ENCODE results near the gene DNAJC15. TPM values are rescaled to one million over a fixed set of nuclear protein-coding genes. Genes with fewer than 3 reads are reported as not detected.

DNAJC15 gene
- total RNA-seq, 1 experiment from 2014 or later = 12.5 TPM

DNA sequence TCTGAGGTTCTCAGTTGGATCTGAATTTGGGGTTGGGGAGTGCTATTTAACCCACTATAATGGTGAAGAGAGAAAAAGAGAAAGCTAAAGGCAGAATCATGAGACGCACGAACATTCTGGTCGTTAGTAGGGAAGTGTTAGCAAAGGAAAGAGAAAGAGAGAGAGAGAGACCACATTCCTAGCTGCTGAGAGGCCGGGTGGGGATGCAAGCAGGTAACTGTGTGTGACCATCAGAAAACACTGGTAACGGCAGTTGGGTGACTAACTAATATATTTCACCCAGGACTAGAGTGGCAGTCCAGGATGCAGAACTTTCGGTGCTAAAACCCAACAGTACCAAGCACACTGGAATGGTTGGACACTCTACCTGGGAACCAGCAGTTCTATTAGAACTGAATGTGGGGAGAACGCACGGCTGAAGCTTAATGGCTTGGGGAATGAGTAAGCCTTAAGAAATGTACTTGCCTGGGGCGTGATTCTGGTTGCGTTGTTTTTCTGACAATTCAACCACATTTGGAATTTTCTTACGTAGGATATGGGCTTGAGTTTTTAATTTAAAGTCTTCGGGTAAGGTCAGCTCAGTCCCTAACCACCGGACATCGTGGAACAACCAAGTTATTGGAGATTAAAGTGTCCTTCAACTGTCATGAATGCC, 130.2 kb downstream of the DNAJC15 start:
- H3K9me3 ChIP-seq (ENCODE audit: low read length) = no peaks in the 10 kb centered on the region
- H3K9ac ChIP-seq (ENCODE audit: low read length) = peak overlapping the region; percentile 55
- H4K20me1 ChIP-seq (ENCODE audit: low read length) = no peaks in the 10 kb centered on the region
- intact Hi-C loops (cut with micrococcal nuclease) = loop anchor here (10.0 kb wide), 1 partner anchor 151 kb away; no protein-coding TSS in a partner anchor
- peaks cover 30% of the 10 kb centered on the region for H3K4me1 ChIP-seq (ENCODE audit: insufficient read depth, low read length)
- peak; percentile 88 for ATAC-seq
- TF ChIP-seq EZH2 (IDR thresholded peaks at IDR 0.05; ENCODE audit: low read length, unreplicated experiment) (no peak), EZH2phosphoT487 (IDR thresholded peaks at IDR 0.05; ENCODE audit: borderline replicate concordance, low read length) (no peak)
- TF ChIP-seq, protein P1, sequence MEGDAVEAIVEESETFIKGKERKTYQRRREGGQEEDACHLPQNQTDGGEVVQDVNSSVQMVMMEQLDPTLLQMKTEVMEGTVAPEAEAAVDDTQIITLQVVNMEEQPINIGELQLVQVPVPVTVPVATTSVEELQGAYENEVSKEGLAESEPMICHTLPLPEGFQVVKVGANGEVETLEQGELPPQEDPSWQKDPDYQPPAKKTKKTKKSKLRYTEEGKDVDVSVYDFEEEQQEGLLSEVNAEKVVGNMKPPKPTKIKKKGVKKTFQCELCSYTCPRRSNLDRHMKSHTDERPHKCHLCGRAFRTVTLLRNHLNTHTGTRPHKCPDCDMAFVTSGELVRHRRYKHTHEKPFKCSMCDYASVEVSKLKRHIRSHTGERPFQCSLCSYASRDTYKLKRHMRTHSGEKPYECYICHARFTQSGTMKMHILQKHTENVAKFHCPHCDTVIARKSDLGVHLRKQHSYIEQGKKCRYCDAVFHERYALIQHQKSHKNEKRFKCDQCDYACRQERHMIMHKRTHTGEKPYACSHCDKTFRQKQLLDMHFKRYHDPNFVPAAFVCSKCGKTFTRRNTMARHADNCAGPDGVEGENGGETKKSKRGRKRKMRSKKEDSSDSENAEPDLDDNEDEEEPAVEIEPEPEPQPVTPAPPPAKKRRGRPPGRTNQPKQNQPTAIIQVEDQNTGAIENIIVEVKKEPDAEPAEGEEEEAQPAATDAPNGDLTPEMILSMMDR (conservative IDR thresholded peaks at IDR 0.05; ENCODE audit: low read depth, low read length) = no peak
- peak; percentile 88 for DNase-seq
- H3K4me3 ChIP-seq (ENCODE audit: low read length) = peak overlapping the region; percentile 34; the same call in 1 of the 2 replicates
- no peaks in the 10 kb centered on the region for H3K36me3 ChIP-seq (ENCODE audit: low read depth, low read length)
- peak overlapping the region; percentile 82 for H3K27ac ChIP-seq (ENCODE audit: low read length)
- peak overlapping the region; percentile 31 for H2AFZ ChIP-seq (ENCODE audit: low read length)
- no peaks in the 10 kb centered on the region for H3K27me3 ChIP-seq (ENCODE audit: low read length)
- no peaks in the 10 kb centered on the region for H3F3A ChIP-seq (ENCODE audit: low read length, unreplicated experiment)
- POLR2A ChIA-PET (ENCODE audit: unreplicated experiment) = no interaction called here
- no TSS peak for BruUV-seq (replicated peaks)
- no peaks in the 10 kb centered on the region for H3K79me2 ChIP-seq (ENCODE audit: low read length)
- no peaks in the 10 kb centered on the region for H3K9me2 ChIP-seq (replicated peaks; ENCODE audit: low read length)
- peak overlapping the region; percentile 69 for H3K4me2 ChIP-seq (ENCODE audit: low read length)
- CTCF ChIA-PET = interaction anchor here (0.6 kb wide), 1 partner anchor 741 kb away, joined by 4 read pairs; no protein-coding TSS in a partner anchor

DNA sequence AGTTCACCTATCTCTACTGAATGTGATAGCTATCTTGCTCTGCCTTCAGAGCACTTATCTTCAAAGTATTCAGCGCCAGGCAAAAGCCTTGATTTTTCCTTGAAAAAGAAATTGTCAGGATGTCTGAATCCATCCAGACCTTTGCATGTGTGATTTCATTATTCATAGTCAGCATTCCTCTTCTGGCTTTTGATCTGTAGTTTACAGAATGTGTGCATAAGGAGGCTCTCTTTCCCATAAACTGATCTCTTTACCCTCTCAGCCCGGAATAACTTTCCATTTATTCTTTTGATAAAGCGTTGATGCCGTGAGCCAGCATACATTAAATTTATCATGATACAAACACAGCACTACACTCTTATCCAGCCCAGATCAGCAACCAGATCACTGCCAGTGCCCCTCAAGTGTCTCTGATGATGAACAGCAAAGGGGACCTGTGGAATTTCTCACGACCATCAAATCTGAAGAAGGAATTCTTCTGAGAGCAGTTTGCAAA, 130.8 kb downstream of the DNAJC15 start:
- H3K4me1 ChIP-seq (ENCODE audit: insufficient read depth, low read length) = peaks cover 30% of the 10 kb centered on the region
- H3K4me3 ChIP-seq (ENCODE audit: low read length) = peak overlapping the region; percentile 34; the same call in 1 of the 2 replicates
- H4K20me1 ChIP-seq (ENCODE audit: low read length) = no peaks in the 10 kb centered on the region
- DNase-seq = peak; percentile 18
- ATAC-seq = peak; percentile 42
- no peaks in the 10 kb centered on the region for H3K27me3 ChIP-seq (ENCODE audit: low read length)
- TF ChIP-seq EZH2phosphoT487 (IDR thresholded peaks at IDR 0.05; ENCODE audit: borderline replicate concordance, low read length) (no peak), EZH2 (IDR thresholded peaks at IDR 0.05; ENCODE audit: low read length, unreplicated experiment) (no peak)
- TF ChIP-seq, protein P1 (conservative IDR thresholded peaks at IDR 0.05; ENCODE audit: low read depth, low read length) = no peak
- CTCF ChIA-PET = no interaction called here
- H3K36me3 ChIP-seq (ENCODE audit: low read depth, low read length) = no peaks in the 10 kb centered on the region
- H3K9me2 ChIP-seq (replicated peaks; ENCODE audit: low read length) = no peaks in the 10 kb centered on the region
- intact Hi-C loops (cut with micrococcal nuclease) = loop anchor here (10.0 kb wide), 1 partner anchor 151 kb away; no protein-coding TSS in a partner anchor
- no peaks in the 10 kb centered on the region for H3K9me3 ChIP-seq (ENCODE audit: low read length)
- peak overlapping the region; percentile 69 for H3K4me2 ChIP-seq (ENCODE audit: low read length)
- peak overlapping the region; percentile 82 for H3K27ac ChIP-seq (ENCODE audit: low read length)
- peak overlapping the region; percentile 31; the same call in 1 of the 2 replicates for H2AFZ ChIP-seq (ENCODE audit: low read length)
- peak overlapping the region; percentile 41; the same call in 1 of the 2 replicates for H3K9ac ChIP-seq (ENCODE audit: low read length)
- no peaks in the 10 kb centered on the region for H3F3A ChIP-seq (ENCODE audit: low read length, unreplicated experiment)
- BruUV-seq (replicated peaks) = no TSS peak
- POLR2A ChIA-PET (ENCODE audit: unreplicated experiment) = no interaction called here
- no peaks in the 10 kb centered on the region for H3K79me2 ChIP-seq (ENCODE audit: low read length)

DNA sequence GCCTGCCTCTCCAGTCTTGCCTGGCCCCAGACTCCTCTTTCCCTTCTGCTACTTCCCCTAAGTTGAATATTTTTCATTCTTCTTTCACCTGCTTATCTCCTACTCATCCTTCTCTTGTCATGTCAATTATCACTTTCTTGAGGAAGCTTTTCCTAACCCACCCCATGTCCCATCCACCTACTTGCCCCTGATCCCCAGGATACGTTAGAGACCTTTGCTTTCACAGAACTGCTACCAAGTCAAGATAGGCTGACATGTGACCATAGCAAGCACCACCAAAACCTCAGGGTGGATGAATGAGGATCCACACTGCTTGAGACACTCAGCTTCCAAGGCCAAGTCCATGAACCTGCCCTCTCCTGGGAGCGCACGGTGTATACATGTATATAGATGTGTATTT, 131.5 kb downstream of the DNAJC15 start:
- BruUV-seq (replicated peaks) = no TSS peak
- Histone ChIP-seq H3K4me1 (ENCODE audit: insufficient read depth, low read length) (peaks cover 29% of the 10 kb centered on the region), H3K4me3 (ENCODE audit: low read length) (no peak overlapping the region), H3K9ac (ENCODE audit: low read length) (no peak overlapping the region), H4K20me1 (ENCODE audit: low read length) (no peaks in the 10 kb centered on the region), H3F3A (ENCODE audit: low read length, unreplicated experiment) (no peaks in the 10 kb centered on the region), H3K27me3 (ENCODE audit: low read length) (no peaks in the 10 kb centered on the region), H3K27ac (ENCODE audit: low read length) (peak overlapping the region; percentile 82; the same call in 1 of the 2 replicates), H3K9me2 (replicated peaks; ENCODE audit: low read length) (no peaks in the 10 kb centered on the region), H3K36me3 (ENCODE audit: low read depth, low read length) (no peaks in the 10 kb centered on the region), H3K9me3 (ENCODE audit: low read length) (no peaks in the 10 kb centered on the region), H3K79me2 (ENCODE audit: low read length) (no peaks in the 10 kb centered on the region), H3K4me2 (ENCODE audit: low read length) (no peak overlapping the region), H2AFZ (ENCODE audit: low read length) (no peak overlapping the region)
- CTCF ChIA-PET = no interaction called here
- ATAC-seq (no peak), DNase-seq (no peak)
- intact Hi-C loops (cut with micrococcal nuclease) = loop anchor here (10.0 kb wide), 1 partner anchor 150 kb away; no protein-coding TSS in a partner anchor
- POLR2A ChIA-PET (ENCODE audit: unreplicated experiment) = no interaction called here
- TF ChIP-seq EZH2 (IDR thresholded peaks at IDR 0.05; ENCODE audit: low read length, unreplicated experiment) = no peak
- TF ChIP-seq EZH2phosphoT487 (IDR thresholded peaks at IDR 0.05; ENCODE audit: borderline replicate concordance, low read length) = no peak
- TF ChIP-seq, protein P1 (conservative IDR thresholded peaks at IDR 0.05; ENCODE audit: low read depth, low read length) = no peak
